Natural killer cell treated with Interleukin-12 subunit alpha and Interleukin-12 subunit beta and Interleukin-15 and Interleukin-18, amount 100 ng/mL, for 72 hours (primary cell): ENCODE results near the gene PSMB1. TPM values are rescaled to one million over a fixed set of nuclear protein-coding genes. Genes with fewer than 3 reads are reported as not detected.
A peak's percentile ranks its signal among the peaks of the same experiment; 100 is the strongest.

Source experiments
- ATAC-seq, 2 donors: fragments of 150-1000 bp; cut with Tn5 transposase in 1 of 2; sonication (Bioruptor Pico), chemical (Tn5 transposase) in 1 of 2; 2 replicates each; pipeline ENCODE4 v1.10.0; 2021
- DNase-seq: peaks from one replicate; pipeline ENCODE4 v3.0.0; 2022; ENCODE audit warnings: low spot score
- H3K27ac Mint-ChIP-seq, 2 donors: 1 replicate in 1 of 2; 2 replicates in 1 of 2; pipeline ENCODE4 v1.8.0; 2022; ENCODE audit warnings: mixed read lengths in 2 of 2, mild to moderate bottlenecking in 1 of 2, moderate library complexity in 1 of 2
- H3K27me3 Mint-ChIP-seq, 2 donors: 1 replicate in 1 of 2; 2 replicates in 1 of 2; pipeline ENCODE4 v1.8.0; 2022; ENCODE audit warnings: mixed read lengths in 2 of 2
- H3K36me3 Mint-ChIP-seq: one replicate; pipeline ENCODE4 v1.8.0; 2022; ENCODE audit warnings: mixed read lengths
- H3K4me1 Mint-ChIP-seq, 2 donors: 1 replicate in 1 of 2; 2 replicates in 1 of 2; pipeline ENCODE4 v1.8.0; 2022; ENCODE audit warnings: low read depth in 2 of 2, mixed read lengths in 2 of 2, mild to moderate bottlenecking in 1 of 2
- H3K4me3 Mint-ChIP-seq: one replicate; pipeline ENCODE4 v1.8.0; 2022; ENCODE audit warnings: mixed read lengths
- H3K9me3 Mint-ChIP-seq: 2 replicates; pipeline ENCODE4 v1.8.0; 2022; ENCODE audit warnings: mixed read lengths
- total RNA-seq, 2 donors: library from RNA; stranded (reverse); gene quantifications; one replicate each; pipeline ENCODE4 v1.2.3, GENCODE V29; 2022

PSMB1 gene
- total RNA-seq: 100 to 1,000 TPM; 154 to 204 TPM

DNA sequence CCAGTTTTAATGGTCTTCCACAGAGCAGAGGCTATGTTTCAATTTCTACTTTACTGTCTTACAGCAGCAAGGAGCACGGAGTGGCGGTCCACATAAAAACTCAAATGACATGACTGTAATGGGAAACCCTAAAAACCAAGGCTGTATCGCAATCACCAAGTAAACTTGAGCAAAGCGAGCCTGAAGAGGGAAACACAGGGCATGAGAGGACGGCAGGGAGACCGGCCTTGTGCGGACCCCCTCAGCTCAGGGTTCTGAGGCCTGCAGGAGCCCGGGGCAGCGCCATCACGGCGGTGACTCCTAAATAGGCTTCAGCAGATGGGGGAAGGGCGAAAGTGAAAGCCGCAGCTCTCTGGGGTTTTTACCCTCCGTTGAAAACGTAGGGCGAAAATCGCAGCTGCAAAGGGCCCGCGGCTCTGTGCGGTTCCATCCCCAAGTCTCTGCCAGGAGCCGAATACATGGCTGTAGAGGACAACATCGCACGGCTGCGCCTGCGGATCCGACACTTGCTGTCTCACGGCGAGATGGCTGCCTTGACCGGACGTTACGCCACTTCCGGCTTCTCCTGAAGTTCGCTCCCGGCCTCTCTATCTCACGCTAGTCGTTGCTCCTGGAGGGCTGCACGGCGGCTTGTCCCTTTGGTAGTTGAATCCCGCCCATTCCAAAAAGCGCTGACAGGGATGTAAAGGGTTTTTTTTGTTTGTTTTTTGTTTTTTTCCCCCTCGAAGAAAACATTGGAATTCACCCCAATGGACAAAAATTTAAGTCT is at the start of gene PSMB1:
PSMB1 (minus strand) TSS at position 543 of the 769 bp plus-strand sequence; CDS start at position 478, 65 bp downstream.
- H3K36me3 Mint-ChIP-seq: peaks cover 12% of the 10 kb centered on the region
- no peaks in the 10 kb centered on the region for H3K9me3 Mint-ChIP-seq
- no peak within 1 kb of the TSS for H3K4me3 Mint-ChIP-seq
- H3K27ac Mint-ChIP-seq: no peak within 1 kb of the TSS
- ATAC-seq (peak; percentile 66 to 80), DNase-seq (peak; percentile 93)
- H3K4me1 Mint-ChIP-seq: peaks cover 31% of the 10 kb centered on the region in 2 donors
- H3K27me3 Mint-ChIP-seq: no peaks in the 10 kb centered on the region

GRCh38 chr6:170597278-170597677 is 44.2 kb upstream of the PSMB1 start:
- DNase-seq (no peak), ATAC-seq (no peak)
- Mint-ChIP-seq H3K27me3 (peaks cover 23 to 40% of the 10 kb centered on the region in 2 donors), H3K4me1 (no peaks in the 10 kb centered on the region), H3K4me3 (no peak overlapping the region), H3K36me3 (peaks cover 13% of the 10 kb centered on the region), H3K9me3 (peaks cover 3% of the 10 kb centered on the region), H3K27ac (no peak overlapping the region)

DNA sequence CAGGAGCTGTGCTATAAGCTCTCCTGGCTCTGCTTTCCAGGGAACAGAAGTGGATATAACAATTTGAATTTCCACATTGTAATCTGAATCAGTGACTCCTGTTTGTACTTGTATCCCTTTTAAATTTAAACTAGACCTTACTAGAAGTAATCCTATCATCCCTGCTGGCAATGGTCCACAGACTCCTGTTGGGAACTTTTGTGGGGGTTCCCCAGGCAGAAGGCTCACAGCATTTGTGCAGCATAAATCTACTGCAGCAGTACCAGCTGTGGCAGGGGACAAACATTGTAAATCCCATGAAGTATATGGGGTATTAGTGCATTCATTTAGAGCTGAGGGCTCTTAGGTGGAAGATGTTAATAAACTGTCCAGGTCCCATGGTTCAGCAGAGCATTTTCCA is 43.3 kb upstream of the PSMB1 start:
- Mint-ChIP-seq H3K4me1 (no peaks in the 10 kb centered on the region), H3K27ac (no peak overlapping the region), H3K4me3 (no peak overlapping the region), H3K36me3 (peaks cover 21% of the 10 kb centered on the region), H3K27me3 (peaks cover 32 to 46% of the 10 kb centered on the region in 2 donors), H3K9me3 (peaks cover 10% of the 10 kb centered on the region)
- no peak for ATAC-seq
- DNase-seq: no peak

DNA sequence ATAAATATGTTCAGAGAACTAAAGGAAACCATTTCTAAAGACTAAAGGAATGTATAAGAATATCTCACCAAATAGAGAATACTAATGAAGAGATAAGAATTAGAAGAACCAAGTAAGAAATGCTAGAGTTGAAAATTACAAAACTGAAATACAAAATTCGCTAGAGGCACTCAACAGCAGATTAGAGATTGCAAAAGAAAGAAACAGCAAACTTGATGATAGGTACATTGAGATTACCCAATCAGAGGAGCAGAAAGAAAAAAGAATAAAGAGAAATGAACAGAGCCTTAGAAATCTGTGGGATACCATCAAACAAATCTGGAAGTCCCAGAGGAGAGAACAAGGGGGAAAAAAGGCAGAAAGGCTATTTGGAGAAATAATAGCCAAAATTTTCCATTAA is 37.6 kb upstream of the PSMB1 start:
- no peak for ATAC-seq
- H3K4me1 Mint-ChIP-seq: no peaks in the 10 kb centered on the region
- H3K27me3 Mint-ChIP-seq: peaks cover 37 to 41% of the 10 kb centered on the region in 2 donors
- DNase-seq: no peak
- H3K36me3 Mint-ChIP-seq: peaks cover 37% of the 10 kb centered on the region
- no peak overlapping the region for H3K27ac Mint-ChIP-seq
- no peak overlapping the region for H3K4me3 Mint-ChIP-seq
- peaks cover 19% of the 10 kb centered on the region for H3K9me3 Mint-ChIP-seq

DNA sequence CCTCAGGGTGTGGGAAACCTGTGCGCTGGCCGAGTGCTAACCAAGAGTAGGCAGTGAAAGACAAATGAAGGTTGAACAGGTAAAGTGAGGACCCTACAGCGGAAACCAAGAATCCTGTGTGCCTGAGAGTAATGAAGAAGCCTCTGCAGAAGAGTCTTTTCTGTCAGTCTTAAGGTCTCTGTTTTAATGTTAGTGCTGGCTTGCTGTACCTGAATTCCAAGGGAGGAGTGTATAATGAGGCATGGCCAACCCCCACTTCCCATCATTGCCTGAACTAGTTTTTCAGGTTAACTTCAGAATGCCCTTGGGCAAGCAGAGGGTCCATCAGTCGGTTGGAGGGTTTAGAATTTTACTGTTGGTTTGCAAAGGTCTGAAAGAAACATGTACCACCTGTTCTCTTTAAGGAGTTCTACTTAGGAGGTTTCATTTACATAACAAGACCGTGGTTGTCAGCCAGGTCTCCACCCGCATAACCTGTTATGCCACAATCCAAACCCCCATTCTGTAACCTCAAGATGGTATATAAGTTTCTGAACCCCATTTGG is 31.9 kb upstream of the PSMB1 start:
- Mint-ChIP-seq H3K4me3 (peak overlapping the region; percentile 99), H3K27me3 (peaks cover 6 to 7% of the 10 kb centered on the region in 2 donors), H3K4me1 (peaks cover 20 to 35% of the 10 kb centered on the region in 2 donors), H3K27ac (peak overlapping the region; percentile 93 to 97), H3K36me3 (peaks cover 31% of the 10 kb centered on the region), H3K9me3 (peaks cover 4% of the 10 kb centered on the region)
- no peak for DNase-seq
- ATAC-seq: no peak

DNA sequence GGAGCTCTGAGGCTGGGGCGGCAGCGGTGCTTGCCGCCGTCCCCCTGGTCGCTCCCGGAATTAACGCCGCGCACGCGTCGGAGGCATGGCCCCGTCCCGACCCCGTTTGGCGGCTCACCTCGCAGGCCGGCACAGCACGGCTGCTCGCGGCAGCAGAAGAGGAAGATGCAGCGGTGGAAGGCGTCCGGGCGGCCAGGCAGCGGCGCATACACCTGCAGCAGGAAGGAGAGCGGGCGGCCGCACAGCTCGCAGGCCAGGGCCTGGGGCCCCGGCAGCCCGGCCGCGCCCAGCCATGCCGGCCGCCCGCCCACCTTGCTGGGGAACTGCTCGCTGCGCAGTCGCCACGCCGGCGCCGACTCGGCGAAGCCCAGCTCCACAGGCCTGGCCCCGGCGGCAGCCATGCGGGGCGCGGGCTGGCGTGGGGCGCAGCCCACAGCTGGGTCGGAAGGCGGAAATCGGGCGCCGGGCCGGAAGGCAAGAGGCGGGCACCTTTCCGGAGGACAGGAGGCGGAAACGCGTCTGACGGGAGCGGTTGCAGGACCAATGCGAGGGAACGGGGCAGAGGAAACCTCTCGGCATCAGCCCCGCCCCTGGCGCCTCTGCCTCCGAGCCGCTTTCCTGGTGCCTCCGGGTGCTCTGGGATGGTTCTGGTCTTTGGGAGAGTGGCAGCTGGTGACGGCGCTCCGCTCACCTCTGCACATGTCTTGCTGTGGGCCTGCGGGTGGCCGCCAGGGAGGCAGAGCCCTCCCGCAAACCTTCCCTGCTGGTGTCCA is 31.3 kb upstream of the PSMB1 start, which contains the start of gene PDCD2:
PDCD2 (minus strand) TSS at position 457 of the 773 bp plus-strand sequence; CDS start at position 401, 56 bp downstream.
- peak within 1 kb of the TSS; percentile 99 for H3K4me3 Mint-ChIP-seq
- DNase-seq: peak; percentile 95
- H3K27ac Mint-ChIP-seq: peak within 1 kb of the TSS; percentile 93 to 97
- H3K27me3 Mint-ChIP-seq: peaks cover under 1 to 3% of the 10 kb centered on the region in 2 donors
- ATAC-seq: peak; percentile 98 to 99
- H3K9me3 Mint-ChIP-seq: no peaks in the 10 kb centered on the region
- peaks cover 28% of the 10 kb centered on the region for H3K36me3 Mint-ChIP-seq
- peaks cover 20 to 35% of the 10 kb centered on the region in 2 donors for H3K4me1 Mint-ChIP-seq

- H3K27me3 Mint-ChIP-seq: peaks cover 0 to 3% of the 10 kb centered on the region in 2 donors
- H3K4me3 Mint-ChIP-seq: peak overlapping the region; percentile 99
- ATAC-seq (no peak), DNase-seq (no peak)
- H3K27ac Mint-ChIP-seq: peak overlapping the region; percentile 90 to 93
- no peaks in the 10 kb centered on the region for H3K9me3 Mint-ChIP-seq
- H3K36me3 Mint-ChIP-seq: peaks cover 33% of the 10 kb centered on the region
- H3K4me1 Mint-ChIP-seq: peaks cover 20 to 35% of the 10 kb centered on the region in 2 donors
These were observed 30.7 kb upstream of the PSMB1 start for GRCh38 chr6:170583756-170584180.

DNA sequence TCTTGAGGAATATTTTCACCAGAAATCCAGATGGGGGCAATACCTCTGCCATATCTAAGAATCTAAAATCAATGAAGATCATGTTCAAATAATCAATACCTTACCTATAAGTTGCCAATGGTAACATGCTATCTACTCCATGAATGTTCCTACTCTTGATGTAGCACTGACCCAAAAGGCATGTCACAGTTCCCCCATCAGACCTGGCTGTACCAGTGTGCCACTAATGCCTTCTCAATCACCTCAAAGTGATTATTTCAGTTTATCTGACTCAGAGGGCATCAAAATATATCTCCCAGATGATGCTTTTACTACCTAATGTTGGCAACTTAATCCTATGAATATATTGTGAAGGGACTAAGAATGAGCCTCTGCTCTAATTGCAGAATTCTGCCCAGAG is 25.8 kb upstream of the PSMB1 start:
- no peaks in the 10 kb centered on the region for H3K9me3 Mint-ChIP-seq
- DNase-seq (no peak), ATAC-seq (no peak)
- H3K36me3 Mint-ChIP-seq: peaks cover 46% of the 10 kb centered on the region
- peaks cover 12 to 25% of the 10 kb centered on the region in 2 donors for H3K4me1 Mint-ChIP-seq
- no peak overlapping the region for H3K27ac Mint-ChIP-seq
- H3K27me3 Mint-ChIP-seq: no peaks in the 10 kb centered on the region
- H3K4me3 Mint-ChIP-seq: no peak overlapping the region

- H3K36me3 Mint-ChIP-seq: peaks cover 26% of the 10 kb centered on the region
- H3K4me3 Mint-ChIP-seq: no peak overlapping the region
- DNase-seq (no peak), ATAC-seq (no peak)
- no peak overlapping the region for H3K27ac Mint-ChIP-seq
- no peaks in the 10 kb centered on the region for H3K27me3 Mint-ChIP-seq
- no peaks in the 10 kb centered on the region for H3K9me3 Mint-ChIP-seq
- H3K4me1 Mint-ChIP-seq: no peaks in the 10 kb centered on the region
These were observed 22.1 kb upstream of the PSMB1 start for GRCh38 chr6:170575250-170575649.

DNA sequence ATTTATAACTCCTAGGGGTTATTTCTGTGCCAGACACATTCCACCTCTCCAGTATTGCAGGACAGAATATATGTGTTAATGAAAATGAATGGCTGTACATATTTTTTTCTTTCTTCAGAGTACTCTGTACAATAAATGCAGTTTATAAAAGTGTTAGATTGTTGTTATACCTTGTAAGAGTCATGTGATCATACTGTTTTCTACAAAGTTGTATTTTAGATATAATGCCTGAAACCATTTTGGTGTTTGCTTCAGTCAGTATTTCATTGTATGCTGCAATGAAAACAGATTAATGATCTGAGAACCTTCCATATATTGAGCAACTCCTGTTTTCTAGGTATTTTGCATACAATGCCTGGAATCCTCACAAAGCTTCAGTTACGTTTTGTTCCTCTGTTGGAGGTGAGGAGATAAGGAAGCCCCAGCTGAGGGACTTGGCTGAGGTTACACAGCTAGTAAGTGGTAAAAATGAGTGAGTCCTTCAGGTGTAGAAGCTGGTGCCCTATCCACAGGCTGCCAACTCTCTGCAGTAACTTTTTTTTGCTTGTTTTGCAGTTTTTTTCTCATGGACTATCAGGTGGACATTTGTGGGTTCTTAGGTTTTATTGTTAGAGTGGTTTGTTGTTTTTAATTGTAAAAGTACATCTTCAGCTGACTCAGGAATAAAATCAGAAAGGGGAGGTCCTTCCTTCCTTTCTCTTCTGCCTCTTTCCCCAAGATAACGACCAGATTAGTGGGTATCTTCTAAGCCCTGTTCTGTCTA is 19.8 kb upstream of the PSMB1 start:
- H3K4me3 Mint-ChIP-seq: no peak overlapping the region
- ATAC-seq (no peak), DNase-seq (no peak)
- H3K27me3 Mint-ChIP-seq: no peaks in the 10 kb centered on the region
- peaks cover 24% of the 10 kb centered on the region for H3K36me3 Mint-ChIP-seq
- H3K9me3 Mint-ChIP-seq: no peaks in the 10 kb centered on the region
- H3K27ac Mint-ChIP-seq: no peak overlapping the region
- H3K4me1 Mint-ChIP-seq: no peaks in the 10 kb centered on the region

- Mint-ChIP-seq H3K9me3 (no peaks in the 10 kb centered on the region), H3K27me3 (no peaks in the 10 kb centered on the region), H3K4me1 (peaks cover 0 to 4% of the 10 kb centered on the region in 2 donors), H3K36me3 (peaks cover 28% of the 10 kb centered on the region), H3K4me3 (no peak overlapping the region), H3K27ac (no peak overlapping the region)
- ATAC-seq (no peak), DNase-seq (no peak)
These were observed 11.9 kb upstream of the PSMB1 start for GRCh38 chr6:170564936-170565530.

GRCh38 chr6:170561555-170561954 is 8.4 kb upstream of the PSMB1 start:
- DNase-seq: no peak
- H3K4me3 Mint-ChIP-seq: no peak overlapping the region
- no peak overlapping the region for H3K27ac Mint-ChIP-seq
- no peaks in the 10 kb centered on the region for H3K9me3 Mint-ChIP-seq
- no peaks in the 10 kb centered on the region for H3K27me3 Mint-ChIP-seq
- no peak for ATAC-seq
- peaks cover 0 to 16% of the 10 kb centered on the region in 2 donors for H3K4me1 Mint-ChIP-seq
- H3K36me3 Mint-ChIP-seq: peaks cover 29% of the 10 kb centered on the region

DNA sequence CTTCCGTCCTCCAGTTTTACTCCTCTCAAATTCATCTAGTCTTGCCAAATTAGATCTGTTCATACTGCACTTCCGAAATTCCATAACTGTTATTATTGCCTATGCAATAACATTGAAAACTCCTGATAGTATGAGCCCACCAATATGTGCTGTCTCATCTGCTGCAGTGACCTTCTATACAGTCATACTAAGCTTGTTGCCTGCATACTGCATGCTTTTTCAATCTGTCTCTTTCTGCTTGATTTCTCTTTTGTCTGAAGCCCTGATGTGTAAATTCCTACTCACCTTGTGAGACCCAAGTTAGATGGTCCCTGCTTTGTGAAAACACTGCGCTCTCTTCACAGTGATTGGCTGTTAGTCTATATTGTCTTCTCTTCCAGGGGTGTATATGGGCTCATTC is 2.2 kb upstream of the PSMB1 start:
- DNase-seq: no peak
- Mint-ChIP-seq H3K36me3 (peaks cover 12% of the 10 kb centered on the region), H3K9me3 (no peaks in the 10 kb centered on the region), H3K27me3 (no peaks in the 10 kb centered on the region), H3K4me3 (no peak overlapping the region), H3K4me1 (peaks cover 14 to 24% of the 10 kb centered on the region in 2 donors), H3K27ac (no peak overlapping the region)
- ATAC-seq: no peak
